ENCODE data around the gene SOX14. TPM values are rescaled to one million over a fixed set of nuclear protein-coding genes. Genes with fewer than 3 reads are reported as not detected.

Gene SOX14
- total RNA-seq, 1 experiment from 2014 or later = not detected

DNA sequence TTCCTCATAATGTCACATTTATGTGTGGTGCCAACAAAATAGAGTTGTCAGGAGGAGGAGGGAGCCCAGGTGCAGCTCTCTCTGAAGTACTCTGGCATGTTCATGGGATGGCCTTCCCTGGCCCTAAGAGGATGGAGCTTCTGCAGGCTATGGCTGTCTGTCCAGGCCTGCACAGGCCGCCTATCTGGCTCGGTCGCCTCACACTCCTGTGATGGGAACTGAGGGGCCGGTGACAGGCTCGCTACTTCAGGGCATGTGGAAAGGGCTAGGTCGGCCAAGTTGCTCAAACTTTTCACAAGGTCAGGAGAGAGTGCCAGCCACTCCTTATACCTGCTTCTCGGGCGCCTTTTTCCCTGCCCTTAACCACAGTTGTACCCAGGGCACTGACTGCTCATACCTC is 51.1 kb downstream of the SOX14 start:
- no peak for DNase-seq (ENCODE audit: unreplicated experiment)
- POLR2A ChIA-PET = no interaction called here
- no peaks in the 10 kb centered on the region for H3K36me3 Mint-ChIP-seq (ENCODE audit: insufficient read depth, unreplicated experiment)

More for the DNA sequence above, 51.1 kb downstream of the SOX14 start:
- TF ChIP-seq, protein P1, sequence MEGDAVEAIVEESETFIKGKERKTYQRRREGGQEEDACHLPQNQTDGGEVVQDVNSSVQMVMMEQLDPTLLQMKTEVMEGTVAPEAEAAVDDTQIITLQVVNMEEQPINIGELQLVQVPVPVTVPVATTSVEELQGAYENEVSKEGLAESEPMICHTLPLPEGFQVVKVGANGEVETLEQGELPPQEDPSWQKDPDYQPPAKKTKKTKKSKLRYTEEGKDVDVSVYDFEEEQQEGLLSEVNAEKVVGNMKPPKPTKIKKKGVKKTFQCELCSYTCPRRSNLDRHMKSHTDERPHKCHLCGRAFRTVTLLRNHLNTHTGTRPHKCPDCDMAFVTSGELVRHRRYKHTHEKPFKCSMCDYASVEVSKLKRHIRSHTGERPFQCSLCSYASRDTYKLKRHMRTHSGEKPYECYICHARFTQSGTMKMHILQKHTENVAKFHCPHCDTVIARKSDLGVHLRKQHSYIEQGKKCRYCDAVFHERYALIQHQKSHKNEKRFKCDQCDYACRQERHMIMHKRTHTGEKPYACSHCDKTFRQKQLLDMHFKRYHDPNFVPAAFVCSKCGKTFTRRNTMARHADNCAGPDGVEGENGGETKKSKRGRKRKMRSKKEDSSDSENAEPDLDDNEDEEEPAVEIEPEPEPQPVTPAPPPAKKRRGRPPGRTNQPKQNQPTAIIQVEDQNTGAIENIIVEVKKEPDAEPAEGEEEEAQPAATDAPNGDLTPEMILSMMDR (IDR thresholded peaks at IDR 0.05; ENCODE audit: unreplicated experiment) = no peak
- intact Hi-C loops (cut with micrococcal nuclease) = no loop called here
- BruUV-seq (replicated peaks) = no TSS peak
- H3K4me3 Mint-ChIP-seq (ENCODE audit: unreplicated experiment) = no peak overlapping the region
- no peak overlapping the region for H3K27ac Mint-ChIP-seq (ENCODE audit: low read depth, unreplicated experiment)
- no peaks in the 10 kb centered on the region for H3K9me3 Mint-ChIP-seq (ENCODE audit: unreplicated experiment)
- peaks cover 27% of the 10 kb centered on the region for H3K27me3 Mint-ChIP-seq (ENCODE audit: insufficient read depth, unreplicated experiment)
- CTCF ChIA-PET = interaction anchor here (0.7 kb wide), 2 partner anchors 110 to 327 kb away, joined by 3 read pairs; no protein-coding TSS in a partner anchor
- H3K4me1 Mint-ChIP-seq (ENCODE audit: insufficient read depth, unreplicated experiment) = no peaks in the 10 kb centered on the region

Other genes with a start within 250 kb of the SOX14 start
- not detected in 2 replicates for gene CLDN18, start 245.8 kb downstream of the SOX14 start, total RNA-seq (2022)